Left ventricle myocardium inferior (tissue), 1 donor: ENCODE data around the gene KCNQ2. TPM values are rescaled to one million over a fixed set of nuclear protein-coding genes. Genes with fewer than 3 reads are reported as not detected.

Experiments used
- DNase-seq: peaks from one replicate; pipeline ENCODE4 v3.0.0-alpha.2; 2020
- H3K27ac ChIP-seq: fragments of 200-600 bp; replicated peaks from 2 replicates; pipeline ENCODE4 v1.8.0; 2021
- H3K27me3 ChIP-seq: fragments of 200-600 bp; 2 replicates; pipeline ENCODE4 v1.8.0; 2021; ENCODE audit warnings: low read depth
- H3K36me3 ChIP-seq: fragments of 200-600 bp; 2 replicates; pipeline ENCODE4 v1.8.0; 2021
- H3K4me1 ChIP-seq: fragments of 200-600 bp; 2 replicates; pipeline ENCODE4 v1.8.0; 2021
- H3K4me3 ChIP-seq: fragments of 200-600 bp; 2 replicates; pipeline ENCODE4 v1.8.0; 2021; ENCODE audit warnings: mild to moderate bottlenecking, moderate library complexity
- H3K9me3 ChIP-seq: fragments of 200-600 bp; replicated peaks from 2 replicates; pipeline ENCODE4 v1.8.0; 2021
- CTCF ChIP-seq: fragments of 200-600 bp; IDR thresholded peaks from 2 replicates; pipeline ENCODE4 v1.8.0; 2021; ENCODE audit warnings: antibody characterized with exemption, mild to moderate bottlenecking, borderline replicate concordance
- intact Hi-C: fragments of 100-400 bp; cut with micrococcal nuclease; formaldehyde crosslinking; loops from one replicate; pipeline ENCODE4 v1.11.0; 2022
- total RNA-seq: library from RNA; stranded (reverse); fragmentation: NEBNext Ultra II Directional; extraction: Animal tissue kit (Norgen Biotek cat#: 25700); gene quantifications from one replicate; pipeline ENCODE4 v1.2.1, GENCODE V29; 2021
- donor health status: DM: no; HTN: yes; CAD: no; lungs with severe emphysema.

KCNQ2 gene
- total RNA-seq, 1 donor from 2014 or later: 2.3 TPM

GRCh38 chr20:63363981-63364561 is 108.4 kb downstream of the KCNQ2 start:
- intact Hi-C loops: no loop called here
- Histone ChIP-seq H3K9me3 (no peaks in the 10 kb centered on the region), H3K4me3 (no peak overlapping the region), H3K4me1 (peaks cover 16% of the 10 kb centered on the region), H3K36me3 (no peaks in the 10 kb centered on the region), H3K27ac (no peak overlapping the region), H3K27me3 (peaks cover 73% of the 10 kb centered on the region)
- DNase-seq: no peak
- no peak for TF ChIP-seq CTCF

GRCh38 chr20:63363013-63363957 is 109.2 kb downstream of the KCNQ2 start:
- no peak for TF ChIP-seq CTCF
- Histone ChIP-seq H3K9me3 (no peaks in the 10 kb centered on the region), H3K27me3 (peaks cover 77% of the 10 kb centered on the region), H3K36me3 (no peaks in the 10 kb centered on the region), H3K4me3 (no peak overlapping the region), H3K27ac (no peak overlapping the region), H3K4me1 (peaks cover 23% of the 10 kb centered on the region)
- no peak for DNase-seq
- intact Hi-C loops: no loop called here

- no peak for DNase-seq
- H3K36me3 ChIP-seq: no peaks in the 10 kb centered on the region
- no peak overlapping the region for H3K4me3 ChIP-seq
- TF ChIP-seq CTCF: no peak
- H3K27ac ChIP-seq: no peak overlapping the region
- peaks cover 77% of the 10 kb centered on the region for H3K27me3 ChIP-seq
- peaks cover 30% of the 10 kb centered on the region for H3K4me1 ChIP-seq
- H3K9me3 ChIP-seq: no peaks in the 10 kb centered on the region
- intact Hi-C loops: no loop called here
Observed at GRCh38 chr20:63362436-63363009, 109.9 kb downstream of the KCNQ2 start.

- H3K27me3 ChIP-seq: peaks cover 79% of the 10 kb centered on the region
- no peak for TF ChIP-seq CTCF
- DNase-seq: no peak
- no peaks in the 10 kb centered on the region for H3K36me3 ChIP-seq
- H3K27ac ChIP-seq: no peak overlapping the region
- H3K4me1 ChIP-seq: peaks cover 33% of the 10 kb centered on the region
- intact Hi-C loops: no loop called here
- no peaks in the 10 kb centered on the region for H3K9me3 ChIP-seq
- no peak overlapping the region for H3K4me3 ChIP-seq
Observed at GRCh38 chr20:63361519-63362435, 110.7 kb downstream of the KCNQ2 start.
